ENCODE results near the gene C11orf52. TPM values are rescaled to one million over a fixed set of nuclear protein-coding genes. Genes with fewer than 3 reads are reported as not detected.

The C11orf52 gene
- total and polyA plus RNA-seq, 2 donors (not counting 1 experiment from before 2014, with no cell fraction given): not detected

GRCh38 chr11:111961389-111962300 is 42.9 kb downstream of the C11orf52 start:
- H3K9me3 ChIP-seq (ENCODE audit: control extremely low read depth in 1 of 3, control insufficient read depth in 2 of 3, insufficient read depth in 1 of 3, low read length in 2 of 3): peaks cover 0 to 6% (median 0%) of the 10 kb centered on the region in 3 donors
- no peaks in the 10 kb centered on the region for H3K79me2 ChIP-seq (ENCODE audit: control insufficient read depth, insufficient read depth, low read length)
- peaks cover 4% of the 10 kb centered on the region for H3K27me3 Mint-ChIP-seq
- no peak overlapping the region for H2AFZ ChIP-seq (ENCODE audit: insufficient read depth, low read depth, low read length, poor library complexity, severe bottlenecking)
- no peaks in the 10 kb centered on the region for H3K9me3 Mint-ChIP-seq (ENCODE audit: insufficient read depth)
- H3K4me1 ChIP-seq (ENCODE audit: control insufficient read depth in 2 of 2, insufficient read depth in 2 of 2, low read length in 2 of 2): no peaks in the 10 kb centered on the region
- no peak overlapping the region for H3K4me2 ChIP-seq (replicated peaks; ENCODE audit: low read depth, low read length, poor library complexity, severe bottlenecking)
- no peak overlapping the region for H3K4me3 Mint-ChIP-seq
- H3K27me3 ChIP-seq (replicated peaks in 1 of 4; ENCODE audit: control extremely low read depth in 1 of 4, control insufficient read depth in 3 of 4, insufficient read depth in 4 of 4, low read length in 3 of 4): no peaks in the 10 kb centered on the region
- intact Hi-C loops (cut with micrococcal nuclease): no loop called here
- no peaks in the 10 kb centered on the region for H4K20me1 ChIP-seq (ENCODE audit: control insufficient read depth, insufficient read depth, low read length, poor library complexity, severe bottlenecking)
- ChIA-PET POLR2A (no interaction called here), CTCF (interaction anchor here (1.0 kb wide), 1 partner anchor 30 kb away, joined by 3 read pairs; no protein-coding TSS in a partner anchor)
- no peaks in the 10 kb centered on the region for H3K36me3 ChIP-seq (replicated peaks in 1 of 2; ENCODE audit: control extremely low read depth in 1 of 2, control insufficient read depth in 1 of 2, extremely low read depth in 1 of 2, insufficient read depth in 2 of 2, low read length in 1 of 2)
- no peak overlapping the region for H3K4me3 ChIP-seq (ENCODE audit: control extremely low read depth in 1 of 5, extremely low read depth in 1 of 5, insufficient read depth in 1 of 5, low read depth in 2 of 5, low read length in 4 of 5)
- H3K27ac Mint-ChIP-seq: no peak overlapping the region
- DNase-seq (no peak), ATAC-seq (ENCODE audit: low read depth) (no peak)
- WGBS (ENCODE audit: insufficient coverage): 100% methylated on average over 1 of the region's 6 CpGs
- H3K9ac ChIP-seq (ENCODE audit: low read length): no peak overlapping the region
- H3K4me1 Mint-ChIP-seq: no peaks in the 10 kb centered on the region
- TF ChIP-seq CTCF (IDR thresholded peaks at IDR 0.05) (no peak), EZH2 (IDR thresholded peaks at IDR 0.05; ENCODE audit: borderline replicate concordance, insufficient read depth, low read depth, low read length, poor library complexity, severe bottlenecking) (no peak)
- no peak overlapping the region for H3K27ac ChIP-seq (ENCODE audit: low read length in 2 of 2)

GRCh38 chr11:111963931-111964340 is 45.2 kb downstream of the C11orf52 start:
- no peak overlapping the region for H3K27ac ChIP-seq (ENCODE audit: low read length in 2 of 2)
- H3K9me3 ChIP-seq (ENCODE audit: control extremely low read depth in 1 of 3, control insufficient read depth in 2 of 3, insufficient read depth in 1 of 3, low read length in 2 of 3): no peaks in the 10 kb centered on the region
- intact Hi-C loops (cut with micrococcal nuclease): no loop called here
- no peaks in the 10 kb centered on the region for H3K4me1 Mint-ChIP-seq
- H3K4me2 ChIP-seq (replicated peaks; ENCODE audit: low read depth, low read length, poor library complexity, severe bottlenecking): no peak overlapping the region
- H3K9ac ChIP-seq (ENCODE audit: low read length): no peak overlapping the region
- DNase-seq: no peak
- no peak overlapping the region for H3K27ac Mint-ChIP-seq
- 94% methylated on average over 4 of the region's 5 CpGs for WGBS (ENCODE audit: insufficient coverage)
- no peak overlapping the region for H3K4me3 Mint-ChIP-seq
- ChIA-PET POLR2A (no interaction called here), CTCF (no interaction called here)
- H3K27me3 ChIP-seq (replicated peaks in 1 of 4; ENCODE audit: control extremely low read depth in 1 of 4, control insufficient read depth in 3 of 4, insufficient read depth in 4 of 4, low read length in 3 of 4): no peaks in the 10 kb centered on the region
- no peak overlapping the region for H3K4me3 ChIP-seq (ENCODE audit: control extremely low read depth in 1 of 5, extremely low read depth in 1 of 5, insufficient read depth in 1 of 5, low read depth in 2 of 5, low read length in 4 of 5)
- no peaks in the 10 kb centered on the region for H3K9me3 Mint-ChIP-seq (ENCODE audit: insufficient read depth)
- H3K36me3 ChIP-seq (replicated peaks in 1 of 2; ENCODE audit: control extremely low read depth in 1 of 2, control insufficient read depth in 1 of 2, extremely low read depth in 1 of 2, insufficient read depth in 2 of 2, low read length in 1 of 2): no peaks in the 10 kb centered on the region
- no peak overlapping the region for H2AFZ ChIP-seq (ENCODE audit: insufficient read depth, low read depth, low read length, poor library complexity, severe bottlenecking)
- H3K27me3 Mint-ChIP-seq: peaks cover 3% of the 10 kb centered on the region
- no peaks in the 10 kb centered on the region for H3K4me1 ChIP-seq (ENCODE audit: control insufficient read depth in 2 of 2, insufficient read depth in 2 of 2, low read length in 2 of 2)
- no peak for TF ChIP-seq EZH2 (IDR thresholded peaks at IDR 0.05; ENCODE audit: borderline replicate concordance, insufficient read depth, low read depth, low read length, poor library complexity, severe bottlenecking)
- TF ChIP-seq CTCF (IDR thresholded peaks at IDR 0.05): no peak
- no peaks in the 10 kb centered on the region for H3K79me2 ChIP-seq (ENCODE audit: control insufficient read depth, insufficient read depth, low read length)
- no peaks in the 10 kb centered on the region for H4K20me1 ChIP-seq (ENCODE audit: control insufficient read depth, insufficient read depth, low read length, poor library complexity, severe bottlenecking)
- no peak for ATAC-seq (ENCODE audit: low read depth)

All from B cell (primary cell).